Left lung (tissue), 10 donors: ENCODE measurements around the gene KPTN. TPM values are rescaled to one million over a fixed set of nuclear protein-coding genes. Genes with fewer than 3 reads are reported as not detected.

Experiments used
- ATAC-seq: fragments of 200-7000 bp; cut with Tn5 transposase; one replicate; pipeline ENCODE4 v1.9.1; 2020; ENCODE audit warnings: moderate library complexity
- DNase-seq, 4 donors: peaks; one replicate each; pipeline ENCODE4 v3.0.0-alpha.2; 2013 to 2020
- H3K27ac ChIP-seq, 2 donors: fragments of 200-600 bp; sonication (generic) in 1 of 2; one replicate each; pipeline versions ENCODE4 v1.5.0 to v1.8.0; 2020 to 2021
- H3K27me3 ChIP-seq, 2 donors: fragments of 200-600 bp; sonication (generic) in 1 of 2; one replicate each; pipeline versions ENCODE4 v1.5.0 to v1.8.0; 2020 to 2021
- H3K36me3 ChIP-seq, 2 donors: fragments of 200-600 bp; sonication (generic) in 1 of 2; one replicate each; pipeline versions ENCODE4 v1.5.0 to v1.8.0; 2020 to 2021
- H3K4me1 ChIP-seq, 2 donors: fragments of 200-600 bp; one replicate each; pipeline ENCODE4 v1.8.0; 2021
- H3K4me3 ChIP-seq, 2 donors: fragments of 200-600 bp; sonication (generic) in 1 of 2; one replicate each; pipeline versions ENCODE4 v1.5.0 to v1.8.0; 2020 to 2021; ENCODE audit warnings: mild to moderate bottlenecking in 1 of 2
- H3K9me3 ChIP-seq, 2 donors: fragments of 200-600 bp; sonication (generic) in 1 of 2; one replicate each; pipeline versions ENCODE4 v1.5.0 to v1.8.0; 2020 to 2021
- intact Hi-C, 2 donors: fragments of 100-400 bp; cut with DNase I; formaldehyde crosslinking; loops; one replicate each; pipeline versions ENCODE4 v1.11.2 to v1.14.2; 2022
- polyA plus RNA-seq, 6 donors: library from polyadenylated mRNA; unstranded; fragments of 120-200 nt; gene quantifications; one replicate each; pipeline ENCODE4 v1.2.1, GENCODE V29; 2013; ENCODE audit not compliant: insufficient read length in 6 of 6
- total RNA-seq, 2 donors: library from RNA; stranded (reverse); fragmentation: NEBNext Ultra II Directional; extraction: Animal tissue kit (Norgen Biotek cat#: 25700); gene quantifications; one replicate each; pipeline ENCODE4 v1.2.1, GENCODE V29; 2021
- TF ChIP-seq, protein P1 (sequence below), 2 donors: fragments of 200-600 bp; sonication (generic) in 1 of 2; IDR thresholded peaks; one replicate each; pipeline versions ENCODE4 v1.5.0 to v1.8.0; 2021; ENCODE audit warnings: antibody characterized with exemption in 2 of 2
- donor health status: DM: no; HTN: yes; CAD: no.
- donor health status: DM: no; HTN: no; CAD: no.

KPTN gene
- total and polyA plus RNA-seq, 8 donors: 12.0 to 17.8 (median 14.2) TPM

DNA sequence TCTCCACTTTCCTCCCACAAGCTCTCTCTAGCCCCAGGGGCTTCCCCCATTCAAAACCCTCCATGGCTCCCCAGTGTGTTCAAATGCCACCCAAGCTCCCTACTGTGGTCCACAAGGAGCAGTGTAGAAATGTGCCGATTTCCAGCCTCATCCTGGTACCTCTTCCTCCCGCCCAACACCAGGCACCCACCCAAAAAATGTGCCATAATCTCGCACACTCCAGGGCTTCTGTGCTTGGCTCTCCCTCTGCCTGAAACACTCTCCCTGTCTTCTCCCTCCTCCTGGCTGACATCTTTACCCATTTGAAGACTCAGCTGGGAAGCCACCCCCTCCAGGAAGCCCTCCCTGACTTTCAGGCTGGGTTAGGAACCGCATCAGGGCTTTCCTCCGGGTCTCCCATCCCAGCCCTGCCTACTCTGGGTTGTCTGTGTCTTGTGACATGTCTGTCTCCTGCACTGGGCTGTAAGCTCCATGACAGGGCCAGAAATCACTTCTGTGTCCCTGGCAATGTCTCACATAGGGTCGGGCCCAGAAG is 48.1 kb downstream of the KPTN start:
- H3K36me3 ChIP-seq: no peaks in the 10 kb centered on the region
- intact Hi-C loops: loop anchor here (5.0 to 10.0 kb wide), 2 partner anchors 266 to 269 kb away; no protein-coding TSS in a partner anchor

GRCh38 chr19:47435196-47435595 is 48.8 kb downstream of the KPTN start:
- H3K4me3 ChIP-seq: no peak overlapping the region
- H3K27ac ChIP-seq: no peak overlapping the region
- peaks cover 3 to 6% of the 10 kb centered on the region in 2 donors for H3K4me1 ChIP-seq
- TF ChIP-seq, protein P1, sequence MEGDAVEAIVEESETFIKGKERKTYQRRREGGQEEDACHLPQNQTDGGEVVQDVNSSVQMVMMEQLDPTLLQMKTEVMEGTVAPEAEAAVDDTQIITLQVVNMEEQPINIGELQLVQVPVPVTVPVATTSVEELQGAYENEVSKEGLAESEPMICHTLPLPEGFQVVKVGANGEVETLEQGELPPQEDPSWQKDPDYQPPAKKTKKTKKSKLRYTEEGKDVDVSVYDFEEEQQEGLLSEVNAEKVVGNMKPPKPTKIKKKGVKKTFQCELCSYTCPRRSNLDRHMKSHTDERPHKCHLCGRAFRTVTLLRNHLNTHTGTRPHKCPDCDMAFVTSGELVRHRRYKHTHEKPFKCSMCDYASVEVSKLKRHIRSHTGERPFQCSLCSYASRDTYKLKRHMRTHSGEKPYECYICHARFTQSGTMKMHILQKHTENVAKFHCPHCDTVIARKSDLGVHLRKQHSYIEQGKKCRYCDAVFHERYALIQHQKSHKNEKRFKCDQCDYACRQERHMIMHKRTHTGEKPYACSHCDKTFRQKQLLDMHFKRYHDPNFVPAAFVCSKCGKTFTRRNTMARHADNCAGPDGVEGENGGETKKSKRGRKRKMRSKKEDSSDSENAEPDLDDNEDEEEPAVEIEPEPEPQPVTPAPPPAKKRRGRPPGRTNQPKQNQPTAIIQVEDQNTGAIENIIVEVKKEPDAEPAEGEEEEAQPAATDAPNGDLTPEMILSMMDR (IDR thresholded peaks at IDR 0.05): no peak
- ATAC-seq (no peak), DNase-seq (no peak)
- peaks cover 15 to 92% of the 10 kb centered on the region in 2 donors for H3K27me3 ChIP-seq
- H3K9me3 ChIP-seq: no peaks in the 10 kb centered on the region
- no peaks in the 10 kb centered on the region for H3K36me3 ChIP-seq
- intact Hi-C loops: loop anchor here (5.0 to 10.0 kb wide), 2 partner anchors 267 to 270 kb away; no protein-coding TSS in a partner anchor

More for the DNA sequence above, 48.1 kb downstream of the KPTN start:
- Histone ChIP-seq H3K4me1 (peaks cover 0 to 3% of the 10 kb centered on the region in 2 donors), H3K4me3 (no peak overlapping the region), H3K9me3 (no peaks in the 10 kb centered on the region), H3K27me3 (peaks cover 9 to 89% of the 10 kb centered on the region in 2 donors), H3K27ac (no peak overlapping the region)
- no peak for ATAC-seq
- TF ChIP-seq, protein P1 (IDR thresholded peaks at IDR 0.05): no peak
- DNase-seq: no peak

GRCh38 chr19:47434088-47434487 is 49.9 kb downstream of the KPTN start:
- Histone ChIP-seq H3K27me3 (peaks cover 20 to 100% of the 10 kb centered on the region in 2 donors), H3K9me3 (no peaks in the 10 kb centered on the region), H3K4me3 (no peak overlapping the region), H3K4me1 (peaks cover 6 to 11% of the 10 kb centered on the region in 2 donors), H3K36me3 (no peaks in the 10 kb centered on the region), H3K27ac (no peak overlapping the region)
- no peak for ATAC-seq
- TF ChIP-seq, protein P1 (IDR thresholded peaks at IDR 0.05): no peak
- intact Hi-C loops: loop anchor here in 1 of 2 donors (10.0 kb wide), 1 partner anchor 271 kb away; no protein-coding TSS in a partner anchor
- DNase-seq: no peak

DNA sequence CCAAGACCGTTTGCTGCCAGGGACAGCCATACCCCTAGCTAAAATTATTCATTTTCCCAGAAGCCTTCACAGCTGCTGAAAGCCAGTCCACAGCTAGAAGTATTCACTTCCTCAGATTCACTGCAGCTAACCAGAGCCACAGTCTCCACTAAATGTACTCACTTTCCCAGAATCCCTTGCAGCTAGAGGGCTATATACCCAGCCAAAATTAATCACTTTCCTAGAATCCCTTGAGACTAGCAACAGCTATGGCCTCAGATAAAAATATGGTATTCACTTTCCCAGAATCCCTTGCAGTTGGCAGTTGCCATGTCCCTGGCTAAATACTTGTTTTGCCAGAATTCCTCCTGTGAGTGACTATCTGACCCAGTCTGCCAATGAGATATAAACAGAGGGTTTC is 50.9 kb downstream of the KPTN start:
- Histone ChIP-seq H3K4me3 (no peak overlapping the region), H3K9me3 (no peaks in the 10 kb centered on the region), H3K4me1 (peaks cover 13 to 19% of the 10 kb centered on the region in 2 donors), H3K27me3 (peaks cover 20 to 100% of the 10 kb centered on the region in 2 donors), H3K36me3 (no peaks in the 10 kb centered on the region), H3K27ac (no peak overlapping the region)
- TF ChIP-seq, protein P1 (IDR thresholded peaks at IDR 0.05): no peak
- DNase-seq (no peak), ATAC-seq (no peak)
- intact Hi-C loops: loop anchor here in 1 of 2 donors (10.0 kb wide), 1 partner anchor 272 kb away; no protein-coding TSS in a partner anchor

- TF ChIP-seq, protein P1 (IDR thresholded peaks at IDR 0.05): no peak
- ATAC-seq (no peak), DNase-seq (no peak)
- Histone ChIP-seq H3K9me3 (no peaks in the 10 kb centered on the region), H3K27me3 (peaks cover 20 to 100% of the 10 kb centered on the region in 2 donors), H3K36me3 (no peaks in the 10 kb centered on the region), H3K4me1 (peaks cover 14 to 26% of the 10 kb centered on the region in 2 donors), H3K4me3 (no peak overlapping the region), H3K27ac (no peak overlapping the region)
- intact Hi-C loops: loop anchor here in 1 of 2 donors (10.0 kb wide), 1 partner anchor 272 kb away; no protein-coding TSS in a partner anchor
Measured at GRCh38 chr19:47432499-47432898, 51.5 kb downstream of the KPTN start.
